Parietal lobe (tissue), 1 donor: ENCODE data around the gene TFAP2D. TPM values are rescaled to one million over a fixed set of nuclear protein-coding genes. Genes with fewer than 3 reads are reported as not detected.

ENCODE experiments used
- total RNA-seq: library from RNA; depleted of rRNA; stranded (reverse); fragments of >200 nt; gene quantifications from one replicate; pipeline ENCODE4 v1.2.3, GENCODE V29; 2014

Gene TFAP2D
- total RNA-seq: not detected

GRCh38 chr6:50713226-50713625, at the start of gene TFAP2D:
Gene TFAP2D (plus strand): TSS chr6:50713526. CDS start chr6:50714056, 530 bp downstream.

GRCh38 chr6:50818673-50819072, 105.3 kb downstream of the TFAP2D start, which contains the start of gene TFAP2B:
Gene TFAP2B (plus strand): TSS chr6:50818871. CDS start chr6:50818892, 21 bp downstream.

Other genes starting within 250 kb of the TFAP2D start
- not detected for gene TFAP2B, start 105.3 kb downstream of the TFAP2D start, total RNA-seq